Nephron progenitor cell (in vitro differentiated cells): ENCODE data around the gene SPP2.

Experiments
- DNase-seq: peaks from one replicate; pipeline ENCODE4 v3.0.0; 2021
- H3K27ac Mint-ChIP-seq: 2 replicates; pipeline ENCODE4 v1.8.0; 2021; ENCODE audit warnings: mild to moderate bottlenecking, moderate library complexity, mixed read lengths
- H3K27me3 Mint-ChIP-seq: 2 replicates; pipeline ENCODE4 v1.8.0; 2021; ENCODE audit warnings: mild to moderate bottlenecking, low read depth, mixed read lengths; ENCODE audit not compliant: poor library complexity
- H3K36me3 Mint-ChIP-seq: 2 replicates; pipeline ENCODE4 v1.8.0; 2021; ENCODE audit warnings: low read depth, mixed read lengths
- H3K4me1 Mint-ChIP-seq: 2 replicates; pipeline ENCODE4 v1.8.0; 2021; ENCODE audit warnings: mixed read lengths
- H3K4me3 Mint-ChIP-seq: 2 replicates; pipeline ENCODE4 v1.8.0; 2021; ENCODE audit warnings: mild to moderate bottlenecking, moderate library complexity, mixed read lengths
- H3K9me3 Mint-ChIP-seq: 2 replicates; pipeline ENCODE4 v1.8.0; 2021; ENCODE audit warnings: mild to moderate bottlenecking, moderate library complexity, mixed read lengths
- TF ChIP-seq, protein P1 (sequence below): fragments of 200-600 bp; sonication (generic); IDR thresholded peaks from 2 replicates; pipeline ENCODE4 v1.5.0; 2021; ENCODE audit warnings: antibody characterized with exemption

The SPP2 gene, protein sequence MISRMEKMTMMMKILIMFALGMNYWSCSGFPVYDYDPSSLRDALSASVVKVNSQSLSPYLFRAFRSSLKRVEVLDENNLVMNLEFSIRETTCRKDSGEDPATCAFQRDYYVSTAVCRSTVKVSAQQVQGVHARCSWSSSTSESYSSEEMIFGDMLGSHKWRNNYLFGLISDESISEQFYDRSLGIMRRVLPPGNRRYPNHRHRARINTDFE

DNA sequence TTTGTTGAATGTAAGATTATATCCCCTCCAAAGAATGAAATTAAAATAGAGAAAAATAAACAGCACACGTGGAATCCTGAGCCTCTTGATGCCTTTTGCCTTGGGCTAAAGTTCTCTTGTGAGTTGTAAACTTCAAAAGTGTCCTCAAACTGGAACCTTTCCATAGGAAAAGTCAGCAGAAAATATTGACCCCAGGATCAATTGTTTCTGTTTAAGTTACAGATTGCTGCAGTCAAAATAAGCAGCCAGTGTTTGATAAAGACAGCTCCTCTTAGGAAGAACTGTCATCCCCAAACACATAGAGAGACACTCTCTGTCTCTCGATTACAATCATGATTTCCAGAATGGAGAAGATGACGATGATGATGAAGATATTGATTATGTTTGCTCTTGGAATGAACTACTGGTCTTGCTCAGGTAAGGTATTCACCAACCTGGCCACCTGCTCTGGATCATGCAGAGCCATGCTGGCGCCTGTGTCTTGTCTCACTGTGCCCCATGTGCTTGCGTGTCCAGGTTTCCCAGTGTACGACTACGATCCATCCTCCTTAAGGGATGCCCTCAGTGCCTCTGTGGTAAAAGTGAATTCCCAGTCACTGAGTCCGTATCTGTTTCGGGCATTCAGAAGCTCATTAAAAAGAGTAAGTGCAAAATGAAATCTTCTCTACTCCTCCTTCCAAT is at the start of gene SPP2:
SPP2 (plus strand) TSS at position 248 of the 681 bp plus-strand sequence; CDS start at position 333, 85 bp downstream.
- H3K36me3 Mint-ChIP-seq = no peaks in the 10 kb centered on the region
- H3K27me3 Mint-ChIP-seq = peaks cover 27% of the 10 kb centered on the region
- H3K4me3 Mint-ChIP-seq = no peak within 1 kb of the TSS
- TF ChIP-seq, protein P1, sequence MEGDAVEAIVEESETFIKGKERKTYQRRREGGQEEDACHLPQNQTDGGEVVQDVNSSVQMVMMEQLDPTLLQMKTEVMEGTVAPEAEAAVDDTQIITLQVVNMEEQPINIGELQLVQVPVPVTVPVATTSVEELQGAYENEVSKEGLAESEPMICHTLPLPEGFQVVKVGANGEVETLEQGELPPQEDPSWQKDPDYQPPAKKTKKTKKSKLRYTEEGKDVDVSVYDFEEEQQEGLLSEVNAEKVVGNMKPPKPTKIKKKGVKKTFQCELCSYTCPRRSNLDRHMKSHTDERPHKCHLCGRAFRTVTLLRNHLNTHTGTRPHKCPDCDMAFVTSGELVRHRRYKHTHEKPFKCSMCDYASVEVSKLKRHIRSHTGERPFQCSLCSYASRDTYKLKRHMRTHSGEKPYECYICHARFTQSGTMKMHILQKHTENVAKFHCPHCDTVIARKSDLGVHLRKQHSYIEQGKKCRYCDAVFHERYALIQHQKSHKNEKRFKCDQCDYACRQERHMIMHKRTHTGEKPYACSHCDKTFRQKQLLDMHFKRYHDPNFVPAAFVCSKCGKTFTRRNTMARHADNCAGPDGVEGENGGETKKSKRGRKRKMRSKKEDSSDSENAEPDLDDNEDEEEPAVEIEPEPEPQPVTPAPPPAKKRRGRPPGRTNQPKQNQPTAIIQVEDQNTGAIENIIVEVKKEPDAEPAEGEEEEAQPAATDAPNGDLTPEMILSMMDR = no peak
- DNase-seq = no peak
- H3K9me3 Mint-ChIP-seq = peaks cover 8% of the 10 kb centered on the region
- no peak within 1 kb of the TSS for H3K27ac Mint-ChIP-seq
- H3K4me1 Mint-ChIP-seq = no peaks in the 10 kb centered on the region

DNA sequence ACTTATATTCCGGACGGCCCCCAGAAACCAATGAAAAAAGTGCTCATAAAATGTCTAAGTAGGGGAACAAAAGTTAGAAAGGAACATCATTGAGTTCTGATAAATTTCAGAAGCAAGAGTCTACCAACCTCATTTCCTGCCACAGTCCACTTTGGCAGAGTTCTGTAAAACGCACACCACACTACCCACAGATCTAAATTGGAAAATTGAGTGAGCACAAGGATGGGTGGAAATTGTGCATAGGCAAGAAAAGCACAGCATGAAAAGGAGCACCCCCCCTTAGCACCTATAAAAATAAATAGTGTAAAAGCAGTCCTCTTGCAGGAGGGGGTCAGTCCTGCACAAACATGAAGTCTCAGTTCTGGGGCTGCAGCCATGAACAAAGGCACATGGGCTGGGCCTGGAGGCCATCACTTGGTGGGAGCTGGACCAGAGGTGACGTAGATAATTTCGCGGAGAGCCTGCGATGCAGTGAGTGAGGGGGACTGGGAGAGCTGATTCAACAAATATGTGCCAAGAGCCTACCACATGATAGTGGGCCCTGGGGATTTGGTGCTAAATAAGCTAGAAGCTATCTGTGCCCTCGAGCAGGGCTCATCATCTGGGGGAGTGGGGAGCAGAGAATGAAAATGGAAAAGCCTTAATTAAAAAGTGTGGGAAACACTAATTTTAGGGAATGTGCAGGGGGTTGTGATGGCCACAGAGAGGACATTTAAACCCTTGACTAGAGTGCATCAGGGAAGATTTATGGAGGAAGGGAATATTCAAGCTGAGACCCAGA is 48.9 kb upstream of the SPP2 start:
- no peak for DNase-seq
- Mint-ChIP-seq H3K9me3 (no peaks in the 10 kb centered on the region), H3K4me1 (peaks cover 28% of the 10 kb centered on the region), H3K36me3 (no peaks in the 10 kb centered on the region), H3K27ac (no peak overlapping the region), H3K27me3 (peaks cover 9% of the 10 kb centered on the region), H3K4me3 (no peak overlapping the region)
- TF ChIP-seq, protein P1 = no peak

DNA sequence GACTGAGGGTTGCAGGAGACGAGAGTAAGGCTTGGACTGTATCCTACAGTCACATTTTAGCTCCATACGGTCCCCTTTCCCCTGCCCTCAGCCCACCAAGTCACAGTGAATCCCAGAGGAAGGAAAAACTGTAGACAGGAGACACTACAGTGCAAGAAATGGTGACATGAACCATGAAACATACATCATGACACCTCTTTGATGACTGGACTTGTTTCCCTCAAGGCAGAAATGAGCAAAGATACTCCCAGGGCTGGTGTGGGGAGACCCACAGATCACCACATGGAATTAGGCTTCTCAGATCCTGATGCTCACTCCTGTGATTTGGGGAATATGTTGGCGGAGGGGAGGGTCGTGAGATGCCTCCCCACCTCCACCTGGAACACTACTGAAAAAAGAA is 48.2 kb upstream of the SPP2 start:
- TF ChIP-seq, protein P1 = no peak
- H3K27me3 Mint-ChIP-seq = peaks cover 9% of the 10 kb centered on the region
- H3K4me3 Mint-ChIP-seq = no peak overlapping the region
- no peak for DNase-seq
- no peaks in the 10 kb centered on the region for H3K9me3 Mint-ChIP-seq
- H3K36me3 Mint-ChIP-seq = no peaks in the 10 kb centered on the region
- H3K27ac Mint-ChIP-seq = no peak overlapping the region
- H3K4me1 Mint-ChIP-seq = peaks cover 28% of the 10 kb centered on the region

DNA sequence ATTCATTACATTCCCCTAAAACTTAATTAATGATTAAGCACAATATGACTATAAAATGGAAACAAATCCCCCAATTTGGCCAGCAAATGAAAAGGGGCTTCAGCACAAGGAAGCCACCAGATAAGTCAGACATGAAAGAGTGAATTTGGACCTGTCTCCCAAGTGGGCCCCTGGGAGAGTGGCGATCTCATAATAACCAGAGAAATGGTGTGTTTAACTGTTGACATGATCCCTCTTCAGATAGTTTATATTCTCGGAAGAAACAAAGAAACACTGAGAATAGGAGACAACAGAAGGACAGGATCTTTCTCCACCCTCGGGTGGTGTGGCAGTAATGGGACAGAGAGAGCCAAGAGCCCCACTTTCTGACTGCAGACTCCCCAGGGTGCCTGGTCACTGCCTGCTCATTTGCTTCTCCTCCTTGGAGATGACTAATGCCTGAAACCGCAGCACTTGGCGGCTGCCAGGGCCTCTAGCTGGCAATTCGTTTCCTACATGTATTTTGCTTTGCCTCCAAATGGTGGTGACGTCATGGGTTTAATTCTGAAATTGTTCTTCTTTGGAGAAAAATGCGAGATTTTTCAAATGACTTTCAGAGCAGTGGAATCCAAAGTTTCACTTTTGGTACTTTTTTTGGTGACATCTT is 46.4 kb upstream of the SPP2 start:
- Mint-ChIP-seq H3K27ac (no peak overlapping the region), H3K27me3 (peaks cover 16% of the 10 kb centered on the region), H3K36me3 (no peaks in the 10 kb centered on the region), H3K4me1 (peaks cover 28% of the 10 kb centered on the region), H3K9me3 (no peaks in the 10 kb centered on the region), H3K4me3 (no peak overlapping the region)
- TF ChIP-seq, protein P1 = no peak
- no peak for DNase-seq

DNA sequence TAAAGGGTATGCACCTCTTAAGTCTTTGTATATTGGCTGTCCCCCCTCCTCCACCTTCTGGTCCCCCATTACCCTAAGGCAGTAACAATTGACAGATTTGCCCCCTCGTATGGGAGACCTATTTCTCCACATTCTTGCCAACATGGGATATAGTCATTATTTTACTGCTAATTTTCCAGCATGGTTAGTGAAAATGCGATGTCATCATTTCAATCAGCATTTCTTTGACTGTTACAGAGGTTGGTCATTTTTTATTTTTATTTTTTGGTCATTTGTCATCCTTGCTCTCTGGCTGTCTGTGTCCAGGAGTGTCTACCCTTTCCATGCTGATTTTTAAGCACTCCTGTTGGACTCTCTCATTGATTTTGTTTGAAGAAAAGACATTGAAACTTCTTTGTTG is 45.4 kb upstream of the SPP2 start:
- TF ChIP-seq, protein P1 = no peak
- Mint-ChIP-seq H3K4me1 (peaks cover 28% of the 10 kb centered on the region), H3K9me3 (no peaks in the 10 kb centered on the region), H3K4me3 (no peak overlapping the region), H3K27me3 (peaks cover 18% of the 10 kb centered on the region), H3K27ac (no peak overlapping the region), H3K36me3 (no peaks in the 10 kb centered on the region)
- DNase-seq = no peak
